HFF-Myc (cell line): ENCODE data around the gene TPM2.

Experiments
- DNase-seq: peaks from one replicate; pipeline ENCODE4 v3.0.0-alpha.2; 2011; ENCODE audit warnings: low read depth; ENCODE audit errors: extremely low read depth
- H3K4me3 ChIP-seq: replicated peaks from 2 replicates; pipeline ENCODE4 v1.5.1; 2011; ENCODE audit warnings: low read depth, mild to moderate bottlenecking, control low read depth, low read length
- TF ChIP-seq, protein P1 (sequence below): IDR thresholded peaks from 2 replicates; pipeline ENCODE4 v1.5.1; 2012; ENCODE audit warnings: mild to moderate bottlenecking, low read depth, low read length, control low read depth; ENCODE audit errors: missing control alignments

The TPM2 gene

DNA sequence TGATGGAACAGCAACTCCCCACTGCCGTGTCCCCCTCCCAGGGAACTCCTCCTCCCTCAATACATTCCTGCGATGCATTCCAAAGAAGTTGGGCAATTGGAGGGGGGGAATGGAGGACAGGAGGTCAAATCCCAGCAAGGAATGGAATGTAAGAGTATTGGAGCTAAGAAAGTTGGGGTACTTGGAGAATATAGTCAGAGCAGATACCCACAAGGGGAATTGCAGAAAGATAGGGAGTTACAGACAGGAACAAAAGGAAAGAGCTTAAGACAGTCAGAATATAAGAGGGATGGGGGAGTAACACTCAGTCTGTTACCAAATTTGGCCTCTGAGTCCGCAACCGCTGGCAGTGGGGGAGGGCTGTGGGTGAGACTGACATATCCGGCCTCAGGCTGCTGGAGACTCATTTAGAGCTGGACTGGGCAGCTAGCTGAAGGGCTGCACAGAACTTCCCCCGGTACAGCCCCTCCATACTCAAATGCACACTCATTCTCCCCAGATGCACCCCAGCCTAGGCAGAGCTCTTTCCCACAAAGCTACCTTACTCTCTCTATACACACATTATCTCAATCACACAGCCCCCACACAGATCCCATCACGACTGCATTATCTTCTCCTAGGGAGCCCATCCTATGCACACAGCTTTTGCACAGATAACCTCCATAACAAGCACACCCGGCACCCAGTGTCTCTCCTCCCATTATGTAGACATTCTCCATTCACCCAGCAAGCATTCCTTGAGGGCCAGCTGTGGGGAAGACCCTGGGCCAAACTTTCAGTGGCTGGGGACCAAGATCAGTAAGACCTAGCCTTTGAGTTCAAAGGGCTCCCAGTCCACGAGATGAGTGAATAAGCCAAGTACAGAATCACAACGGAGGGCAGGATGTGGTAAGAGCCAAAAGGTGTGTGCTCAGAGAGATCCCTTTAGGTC lies 38.6 kb upstream of the TPM2 start:
- TF ChIP-seq, protein P1, sequence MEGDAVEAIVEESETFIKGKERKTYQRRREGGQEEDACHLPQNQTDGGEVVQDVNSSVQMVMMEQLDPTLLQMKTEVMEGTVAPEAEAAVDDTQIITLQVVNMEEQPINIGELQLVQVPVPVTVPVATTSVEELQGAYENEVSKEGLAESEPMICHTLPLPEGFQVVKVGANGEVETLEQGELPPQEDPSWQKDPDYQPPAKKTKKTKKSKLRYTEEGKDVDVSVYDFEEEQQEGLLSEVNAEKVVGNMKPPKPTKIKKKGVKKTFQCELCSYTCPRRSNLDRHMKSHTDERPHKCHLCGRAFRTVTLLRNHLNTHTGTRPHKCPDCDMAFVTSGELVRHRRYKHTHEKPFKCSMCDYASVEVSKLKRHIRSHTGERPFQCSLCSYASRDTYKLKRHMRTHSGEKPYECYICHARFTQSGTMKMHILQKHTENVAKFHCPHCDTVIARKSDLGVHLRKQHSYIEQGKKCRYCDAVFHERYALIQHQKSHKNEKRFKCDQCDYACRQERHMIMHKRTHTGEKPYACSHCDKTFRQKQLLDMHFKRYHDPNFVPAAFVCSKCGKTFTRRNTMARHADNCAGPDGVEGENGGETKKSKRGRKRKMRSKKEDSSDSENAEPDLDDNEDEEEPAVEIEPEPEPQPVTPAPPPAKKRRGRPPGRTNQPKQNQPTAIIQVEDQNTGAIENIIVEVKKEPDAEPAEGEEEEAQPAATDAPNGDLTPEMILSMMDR, result no peak
- peak overlapping the region; percentile 83 for H3K4me3 ChIP-seq
- peak; percentile 69 for DNase-seq

DNA sequence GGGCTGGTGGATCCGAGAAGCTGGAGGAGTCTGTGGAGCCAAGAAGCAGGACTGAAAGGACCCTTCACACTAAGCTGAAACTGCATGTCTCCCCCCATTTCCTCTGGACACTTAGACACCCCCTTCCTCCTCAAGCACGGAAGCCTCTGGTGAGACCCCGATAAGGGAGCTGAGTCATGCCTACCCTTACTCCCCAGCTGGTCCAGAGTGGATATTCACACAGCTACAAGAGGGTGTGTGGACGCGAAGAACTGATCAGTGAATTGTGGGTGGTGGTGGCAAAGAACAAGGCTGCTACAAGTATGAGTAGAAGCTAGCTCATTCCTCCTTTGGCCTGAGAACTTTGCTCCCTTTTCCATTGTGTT lies 37.9 kb upstream of the TPM2 start:
- DNase-seq, result no peak
- H3K4me3 ChIP-seq, result peak overlapping the region; percentile 83
- TF ChIP-seq, protein P1, result no peak

- DNase-seq, result no peak
- H3K4me3 ChIP-seq, result no peak overlapping the region
- TF ChIP-seq, protein P1, result peak; percentile 7
These were observed 37.2 kb upstream of the TPM2 start for GRCh38 chr9:35726931-35727330.

GRCh38 chr9:35725362-35725761 lies 35.6 kb upstream of the TPM2 start:
- TF ChIP-seq, protein P1, result no peak
- H3K4me3 ChIP-seq, result no peak overlapping the region
- DNase-seq, result no peak

- TF ChIP-seq, protein P1, result no peak
- H3K4me3 ChIP-seq, result no peak overlapping the region
- DNase-seq, result no peak
These were observed 34.2 kb upstream of the TPM2 start for GRCh38 chr9:35723908-35724307.

DNA sequence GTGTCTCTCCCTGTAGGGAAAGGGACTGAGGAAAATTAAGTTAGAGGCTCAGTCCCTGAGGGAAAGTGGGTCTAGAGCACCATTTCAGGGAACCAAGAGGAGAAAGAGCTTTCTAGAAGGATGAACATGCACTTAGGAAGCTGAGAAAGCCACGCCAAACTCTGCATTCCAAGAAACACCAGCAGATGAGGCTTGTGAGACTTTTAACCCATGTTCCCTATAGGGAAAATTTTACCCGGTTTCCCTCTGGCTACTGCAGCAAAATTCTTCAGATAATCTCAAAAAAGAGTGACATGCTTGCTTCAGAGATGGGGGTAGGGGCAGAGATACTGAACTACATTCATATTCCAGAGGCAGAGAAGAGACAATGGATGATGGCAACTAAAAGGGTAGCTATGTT lies 33.7 kb upstream of the TPM2 start:
- H3K4me3 ChIP-seq, result no peak overlapping the region
- TF ChIP-seq, protein P1, result no peak
- DNase-seq, result no peak
